A673 (cell line): ENCODE data around the gene RHPN2. TPM values are rescaled to one million over a fixed set of nuclear protein-coding genes. Genes with fewer than 3 reads are reported as not detected.

Experiments
- BruUV-seq: library from RNA; stranded (reverse); fragments of 400-500 nt; replicated peaks from 2 replicates; lab custom pipeline; 2021; lab: Mats Ljungman, UMichigan
- CTCF ChIA-PET: fragments of 300-600 bp; sonication (Branson Sonifier 250); formaldehyde crosslinking; loops from one replicate; lab custom pipeline; 2022; ENCODE audit warnings: antibody characterized with exemption; lab: Charles Lee
- POLR2A ChIA-PET: fragments of 300-600 bp; sonication (Branson Sonifier 250); formaldehyde crosslinking; loops from one replicate; lab custom pipeline; 2022; ENCODE audit warnings: antibody characterized with exemption; ENCODE audit not compliant: low non-redundant PET; lab: Charles Lee
- DNase-seq: peaks from one replicate; pipeline ENCODE4 v3.0.0-alpha.2; 2015; ENCODE audit warnings: low spot score
- H3K27ac ChIP-seq: fragments of 200-600 bp; sonication (generic); 2 replicates; pipeline ENCODE4 v1.5.1; 2016; ENCODE audit warnings: mixed run types, low read depth, mild to moderate bottlenecking, mixed read lengths, antibody characterized with exemption, low read length; ENCODE audit not compliant: poor library complexity, severe bottlenecking
- H3K27me3 ChIP-seq: fragments of 200-600 bp; sonication (generic); replicated peaks from 2 replicates; pipeline ENCODE4 v1.6.1; 2017; ENCODE audit warnings: mixed run types, low read depth, mild to moderate bottlenecking, mixed read lengths, antibody characterized with exemption, low read length; ENCODE audit not compliant: insufficient read depth, poor library complexity
- H3K36me3 ChIP-seq: fragments of 200-600 bp; sonication (generic); 2 replicates; pipeline ENCODE4 v1.6.1; 2016; ENCODE audit warnings: mixed run types, mild to moderate bottlenecking, mixed read lengths, antibody characterized with exemption, low read length; ENCODE audit not compliant: insufficient read depth, poor library complexity, severe bottlenecking
- H3K4me1 ChIP-seq: fragments of 200-600 bp; sonication (generic); 2 replicates; pipeline ENCODE4 v1.6.1; 2017; ENCODE audit warnings: mixed run types, mild to moderate bottlenecking, mixed read lengths, antibody characterized with exemption, low read length; ENCODE audit not compliant: insufficient read depth, poor library complexity, severe bottlenecking
- H3K4me3 ChIP-seq: fragments of 200-600 bp; sonication (generic); 2 replicates; pipeline ENCODE4 v1.5.1; 2016; ENCODE audit warnings: low read depth, mixed run types, mild to moderate bottlenecking, mixed read lengths, low read length; ENCODE audit not compliant: poor library complexity, severe bottlenecking
- H3K9me3 ChIP-seq: fragments of 200-600 bp; sonication (generic); 2 replicates; pipeline ENCODE4 v1.6.1; 2016; ENCODE audit warnings: mixed run types, low read depth, mild to moderate bottlenecking, mixed read lengths, antibody characterized with exemption, low read length; ENCODE audit not compliant: poor library complexity, severe bottlenecking
- EZH2 ChIP-seq: fragments of 200-600 bp; sonication (generic); IDR thresholded peaks from 2 replicates; pipeline ENCODE4 v1.6.1; 2017; ENCODE audit warnings: borderline replicate concordance, low read depth, mild to moderate bottlenecking, mixed read lengths, antibody characterized with exemption, low read length; ENCODE audit not compliant: poor library complexity, severe bottlenecking
- intact Hi-C: fragments of 100-400 bp; cut with micrococcal nuclease; formaldehyde crosslinking; loops from one replicate; pipeline ENCODE4 v1.10.0; 2022; ENCODE audit not compliant: unreplicated experiment
- total RNA-seq: library from RNA; stranded (reverse); gene quantifications from 2 replicates; pipeline ENCODE4 v1.2.3, GENCODE V29; 2021
- TF ChIP-seq, protein P1 (sequence below): fragments of 300-800, 200-600 bp; sonication (generic); conservative IDR thresholded peaks from 2 replicates; pipeline ENCODE4 v1.5.1; 2017; ENCODE audit warnings: low read depth, mild to moderate bottlenecking, antibody characterized with exemption, low read length, moderate library complexity, mixed read lengths

RHPN2 gene
- total RNA-seq, 1 experiment from 2014 or later = 10.5 TPM

DNA sequence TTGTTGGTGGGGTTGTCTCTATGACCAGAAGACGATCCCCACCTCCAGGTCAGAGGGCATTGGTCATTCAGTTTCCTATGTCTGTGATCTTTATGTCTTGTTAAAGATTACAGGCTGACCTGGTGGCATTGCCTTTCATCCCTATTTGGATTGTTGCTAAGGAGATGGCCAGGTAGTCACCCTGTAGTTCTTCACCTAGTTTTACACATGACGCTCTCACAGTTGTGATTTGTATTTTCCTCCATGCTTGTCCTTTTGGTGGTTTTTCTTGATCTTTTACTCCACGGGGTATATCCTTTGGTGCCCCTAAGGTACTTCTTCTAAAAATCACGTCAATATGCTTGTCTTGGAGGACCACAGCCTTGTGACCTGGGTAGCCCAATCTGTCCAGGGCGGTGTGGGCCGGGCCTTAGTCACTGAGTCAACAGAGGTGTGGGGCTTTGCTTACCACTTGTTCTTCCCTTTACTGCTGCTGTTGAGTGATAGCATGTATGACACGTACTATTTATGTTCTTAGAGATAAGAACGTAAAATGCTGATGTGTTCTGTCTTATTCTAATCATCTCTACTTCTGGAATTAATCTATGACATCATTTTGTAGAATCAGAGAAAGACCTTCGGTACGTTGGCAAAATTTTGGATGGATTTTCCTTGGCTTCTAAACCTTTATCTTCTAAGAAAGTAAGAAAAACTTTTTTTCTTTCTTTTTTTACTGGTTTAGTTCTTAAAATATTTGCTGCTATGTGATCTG, 36.4 kb upstream of the RHPN2 start:
- ChIA-PET CTCF (interaction anchor here (0.6 kb wide), 2 partner anchors 116 to 126 kb away, joined by 3 to 7 read pairs; no protein-coding TSS in a partner anchor), POLR2A (no interaction called here)
- Histone ChIP-seq H3K27me3 (no peaks in the 10 kb centered on the region), H3K4me1 (no peaks in the 10 kb centered on the region), H3K4me3 (no peak overlapping the region), H3K9me3 (no peaks in the 10 kb centered on the region), H3K36me3 (peaks cover 28% of the 10 kb centered on the region), H3K27ac (no peak overlapping the region)
- no peak for TF ChIP-seq EZH2
- TF ChIP-seq, protein P1, sequence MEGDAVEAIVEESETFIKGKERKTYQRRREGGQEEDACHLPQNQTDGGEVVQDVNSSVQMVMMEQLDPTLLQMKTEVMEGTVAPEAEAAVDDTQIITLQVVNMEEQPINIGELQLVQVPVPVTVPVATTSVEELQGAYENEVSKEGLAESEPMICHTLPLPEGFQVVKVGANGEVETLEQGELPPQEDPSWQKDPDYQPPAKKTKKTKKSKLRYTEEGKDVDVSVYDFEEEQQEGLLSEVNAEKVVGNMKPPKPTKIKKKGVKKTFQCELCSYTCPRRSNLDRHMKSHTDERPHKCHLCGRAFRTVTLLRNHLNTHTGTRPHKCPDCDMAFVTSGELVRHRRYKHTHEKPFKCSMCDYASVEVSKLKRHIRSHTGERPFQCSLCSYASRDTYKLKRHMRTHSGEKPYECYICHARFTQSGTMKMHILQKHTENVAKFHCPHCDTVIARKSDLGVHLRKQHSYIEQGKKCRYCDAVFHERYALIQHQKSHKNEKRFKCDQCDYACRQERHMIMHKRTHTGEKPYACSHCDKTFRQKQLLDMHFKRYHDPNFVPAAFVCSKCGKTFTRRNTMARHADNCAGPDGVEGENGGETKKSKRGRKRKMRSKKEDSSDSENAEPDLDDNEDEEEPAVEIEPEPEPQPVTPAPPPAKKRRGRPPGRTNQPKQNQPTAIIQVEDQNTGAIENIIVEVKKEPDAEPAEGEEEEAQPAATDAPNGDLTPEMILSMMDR = no peak
- no TSS peak for BruUV-seq
- no peak for DNase-seq
- intact Hi-C loops = no loop called here

- no peaks in the 10 kb centered on the region for H3K4me1 ChIP-seq
- no peak overlapping the region for H3K27ac ChIP-seq
- intact Hi-C loops = no loop called here
- TF ChIP-seq, protein P1 = no peak
- no peak for TF ChIP-seq EZH2
- H3K9me3 ChIP-seq = no peaks in the 10 kb centered on the region
- DNase-seq = no peak
- ChIA-PET CTCF (no interaction called here), POLR2A (no interaction called here)
- H3K36me3 ChIP-seq = peaks cover 53% of the 10 kb centered on the region
- H3K4me3 ChIP-seq = no peak overlapping the region
- H3K27me3 ChIP-seq = no peaks in the 10 kb centered on the region
- BruUV-seq = no TSS peak
Observed at GRCh38 chr19:33098055-33098534, 33.4 kb upstream of the RHPN2 start.

DNA sequence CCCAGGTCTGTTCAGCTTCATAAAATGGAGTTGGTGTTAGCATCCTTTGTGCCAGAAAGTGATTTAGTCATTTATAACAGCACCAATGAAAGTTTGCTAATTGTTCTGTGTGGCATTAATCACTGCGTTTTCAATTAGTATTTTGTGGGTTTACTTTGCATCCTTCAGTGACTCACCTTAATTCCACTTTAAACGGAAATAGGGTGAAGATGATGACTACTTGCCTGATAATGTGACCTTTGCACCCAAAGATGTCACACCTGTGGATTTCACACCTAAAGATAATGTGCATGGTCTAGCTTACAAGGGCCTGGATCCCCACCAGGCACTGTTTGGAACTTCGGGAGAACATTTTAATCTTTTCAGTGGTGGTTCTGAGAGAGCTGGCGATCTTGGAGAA, 31.3 kb upstream of the RHPN2 start:
- ChIA-PET CTCF (no interaction called here), POLR2A (no interaction called here)
- intact Hi-C loops = no loop called here
- Histone ChIP-seq H3K27ac (no peak overlapping the region), H3K27me3 (no peaks in the 10 kb centered on the region), H3K4me1 (no peaks in the 10 kb centered on the region), H3K9me3 (no peaks in the 10 kb centered on the region), H3K4me3 (no peak overlapping the region), H3K36me3 (peaks cover 41% of the 10 kb centered on the region)
- DNase-seq = no peak
- no TSS peak for BruUV-seq
- TF ChIP-seq, protein P1 = no peak
- TF ChIP-seq EZH2 = no peak
